SJSA1 (cell line): ENCODE data around the gene CLEC2D. TPM values are rescaled to one million over a fixed set of nuclear protein-coding genes. Genes with fewer than 3 reads are reported as not detected.
"Not testable (repeated sequence)": the region's sequence is repeated elsewhere in the genome, so short reads cannot be mapped to it uniquely, and the experiment has no call there.

Experiments used
- DNase-seq, 2 experiments: peaks; one replicate each; pipeline ENCODE4 v3.0.0-alpha.2; 2015 to 2020; ENCODE audit warnings: low spot score in 2 of 2, low read depth in 1 of 2
- H3K27ac ChIP-seq: fragments of 250-450 bp; sonication (Bioruptor Pico); 2 replicates; pipeline ENCODE4 v1.5.1; 2020; ENCODE audit warnings: mild to moderate bottlenecking, moderate library complexity
- H3K27me3 ChIP-seq: fragments of 250-450 bp; sonication (Bioruptor Pico); replicated peaks from 2 replicates; pipeline ENCODE4 v1.5.1; 2020; ENCODE audit warnings: mild to moderate bottlenecking, moderate library complexity
- H3K36me3 ChIP-seq: fragments of 250-450 bp; sonication (Bioruptor Pico); 2 replicates; pipeline ENCODE4 v1.5.1; 2020; ENCODE audit warnings: mild to moderate bottlenecking
- H3K4me1 ChIP-seq: fragments of 250-450 bp; sonication (Bioruptor Pico); replicated peaks from 2 replicates; pipeline ENCODE4 v1.6.1; 2021; ENCODE audit warnings: mild to moderate bottlenecking
- H3K4me3 ChIP-seq: fragments of 250-450 bp; sonication (Bioruptor Pico); 2 replicates; pipeline ENCODE4 v1.5.1; 2020; ENCODE audit warnings: mild to moderate bottlenecking
- H3K9me3 ChIP-seq: fragments of 250-450 bp; sonication (Bioruptor Pico); replicated peaks from 2 replicates; pipeline ENCODE4 v1.5.1; 2020; ENCODE audit warnings: mild to moderate bottlenecking
- total RNA-seq: library from RNA; depleted of rRNA; stranded (reverse); fragments of >200 nt; shearing (Covaris generic); gene quantifications from 2 replicates; pipeline ENCODE4 v1.2.3, GENCODE V29; 2014; rRNA removed

CLEC2D gene
- total RNA-seq, 1 experiment from 2014 or later: 6.9 TPM

- H3K4me1 ChIP-seq: no peaks in the 10 kb centered on the region; the same call in 1 of the 2 replicates
- no peak within 1 kb of the TSS for H3K4me3 ChIP-seq
- no peaks in the 10 kb centered on the region for H3K27me3 ChIP-seq
- DNase-seq: no peak
- H3K36me3 ChIP-seq: no peaks in the 10 kb centered on the region
- H3K9me3 ChIP-seq: no peaks in the 10 kb centered on the region
- no peak within 1 kb of the TSS for H3K27ac ChIP-seq
Observed at GRCh38 chr12:9732921-9733461, 63.5 kb downstream of the CLEC2D start, which contains the start of gene CLECL1. TSS of gene CLECL1 (minus strand) at chr12:9733097.

DNA sequence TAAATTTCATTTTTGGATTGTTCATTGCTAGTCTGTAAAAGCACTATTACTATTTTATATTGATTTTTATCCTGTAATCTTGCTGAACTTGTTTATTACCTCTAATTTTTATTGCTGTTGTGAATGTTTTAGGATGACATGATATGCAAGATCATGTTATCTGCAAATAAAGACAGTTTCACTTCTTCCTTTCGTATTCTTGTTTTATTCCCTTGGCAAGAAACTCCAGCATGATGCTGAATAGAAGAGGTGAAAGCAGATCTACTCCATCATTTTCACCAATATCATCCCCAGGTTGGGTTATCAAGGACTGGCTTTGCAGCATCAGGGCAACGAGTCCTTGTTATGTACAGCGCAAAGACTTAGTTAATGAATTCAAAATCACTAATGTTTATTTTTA lies 66.1 kb downstream of the CLEC2D start:
- H3K27ac ChIP-seq: no peak overlapping the region
- DNase-seq: no peak
- H3K4me1 ChIP-seq: no peaks in the 10 kb centered on the region
- H3K36me3 ChIP-seq: no peaks in the 10 kb centered on the region
- H3K4me3 ChIP-seq: no peak overlapping the region
- no peaks in the 10 kb centered on the region for H3K9me3 ChIP-seq
- no peaks in the 10 kb centered on the region for H3K27me3 ChIP-seq

- H3K4me3 ChIP-seq: no peak overlapping the region
- no peaks in the 10 kb centered on the region for H3K9me3 ChIP-seq
- H3K27me3 ChIP-seq: peaks cover 7% of the 10 kb centered on the region
- H3K27ac ChIP-seq: no peak overlapping the region
- DNase-seq: no peak
- no peaks in the 10 kb centered on the region for H3K4me1 ChIP-seq
- no peaks in the 10 kb centered on the region for H3K36me3 ChIP-seq
Observed at GRCh38 chr12:9736936-9737705, 67.6 kb downstream of the CLEC2D start.

GRCh38 chr12:9738905-9739304 lies 69.4 kb downstream of the CLEC2D start:
- not testable (repeated sequence) for H3K27me3 ChIP-seq, H3K9me3 ChIP-seq

DNA sequence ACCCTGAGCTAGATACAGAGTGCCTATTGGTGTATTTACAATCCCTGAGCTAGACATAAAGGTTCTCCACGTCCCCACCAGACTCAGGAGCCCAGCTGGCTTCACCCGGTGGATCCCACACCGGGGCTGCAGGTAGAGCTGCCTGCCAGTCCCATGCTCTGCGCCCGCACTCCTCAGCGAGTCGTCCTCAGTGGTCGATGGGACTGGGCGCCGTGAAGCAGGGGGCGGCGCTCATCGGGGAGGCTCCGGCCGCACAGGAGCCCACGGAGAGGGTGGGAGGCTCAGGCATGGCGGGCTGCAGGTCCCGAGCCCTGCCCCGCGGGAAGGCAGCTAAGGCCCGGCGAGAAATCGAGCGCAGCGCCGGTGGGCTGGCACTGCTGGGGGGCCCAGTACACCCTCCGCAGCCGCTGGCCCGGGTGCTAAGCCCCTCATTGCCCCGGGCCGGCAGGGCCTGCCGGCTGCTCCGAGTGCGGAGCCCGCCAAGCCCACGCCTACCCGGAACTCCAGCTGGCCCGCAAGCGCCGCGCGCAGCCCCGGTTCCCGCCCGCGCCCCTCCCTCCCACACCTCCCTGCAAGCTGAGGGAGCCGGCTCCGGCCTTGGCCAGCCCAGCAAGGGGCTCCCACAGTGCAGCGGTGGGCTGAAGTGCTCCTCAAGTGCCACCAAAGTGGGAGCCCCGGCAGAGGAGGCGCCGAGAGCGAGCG lies 70.0 kb downstream of the CLEC2D start:
- not testable (repeated sequence) for H3K4me1 ChIP-seq, H3K27ac ChIP-seq, H3K9me3 ChIP-seq, DNase-seq, H3K4me3 ChIP-seq, H3K36me3 ChIP-seq, H3K27me3 ChIP-seq

More at GRCh38 chr12:9738905-9739304, 69.4 kb downstream of the CLEC2D start:
- not testable (repeated sequence) for H3K4me1 ChIP-seq, H3K36me3 ChIP-seq, DNase-seq, H3K4me3 ChIP-seq, H3K27ac ChIP-seq

- Histone ChIP-seq H3K27me3 (peaks cover 9% of the 10 kb centered on the region), H3K36me3 (no peaks in the 10 kb centered on the region), H3K4me1 (no peaks in the 10 kb centered on the region), H3K9me3 (no peaks in the 10 kb centered on the region), H3K4me3 (no peak overlapping the region), H3K27ac (no peak overlapping the region)
- no peak for DNase-seq
Observed at GRCh38 chr12:9740106-9740750, 70.7 kb downstream of the CLEC2D start.

DNA sequence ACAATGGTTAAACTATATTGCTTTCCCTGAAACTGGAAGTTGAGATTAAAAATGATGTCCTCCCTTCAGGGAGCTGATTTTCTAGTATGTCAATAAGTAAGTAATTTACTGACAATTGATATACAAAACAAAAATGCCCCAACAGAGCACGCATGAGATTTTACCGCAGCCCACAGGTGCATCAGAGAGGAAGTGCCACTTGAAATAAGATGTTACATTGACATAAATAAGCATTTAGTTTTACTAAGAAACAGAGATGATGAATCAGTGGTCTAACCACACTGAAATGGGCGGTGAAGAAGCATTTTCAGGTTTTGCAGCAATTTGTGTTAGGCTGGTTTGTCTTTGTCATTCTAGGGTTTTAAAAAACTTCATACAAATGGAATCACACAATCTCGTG lies 72.2 kb downstream of the CLEC2D start:
- Histone ChIP-seq H3K4me3 (no peak overlapping the region), H3K9me3 (no peaks in the 10 kb centered on the region), H3K27ac (no peak overlapping the region), H3K36me3 (no peaks in the 10 kb centered on the region), H3K27me3 (peaks cover 9% of the 10 kb centered on the region), H3K4me1 (no peaks in the 10 kb centered on the region)
- DNase-seq: no peak

- peaks cover 9% of the 10 kb centered on the region for H3K27me3 ChIP-seq
- no peak overlapping the region for H3K27ac ChIP-seq
- H3K4me1 ChIP-seq: no peaks in the 10 kb centered on the region
- no peak overlapping the region for H3K4me3 ChIP-seq
- no peaks in the 10 kb centered on the region for H3K9me3 ChIP-seq
- H3K36me3 ChIP-seq: no peaks in the 10 kb centered on the region
- no peak for DNase-seq
Observed at GRCh38 chr12:9742661-9743060, 73.1 kb downstream of the CLEC2D start.

DNA sequence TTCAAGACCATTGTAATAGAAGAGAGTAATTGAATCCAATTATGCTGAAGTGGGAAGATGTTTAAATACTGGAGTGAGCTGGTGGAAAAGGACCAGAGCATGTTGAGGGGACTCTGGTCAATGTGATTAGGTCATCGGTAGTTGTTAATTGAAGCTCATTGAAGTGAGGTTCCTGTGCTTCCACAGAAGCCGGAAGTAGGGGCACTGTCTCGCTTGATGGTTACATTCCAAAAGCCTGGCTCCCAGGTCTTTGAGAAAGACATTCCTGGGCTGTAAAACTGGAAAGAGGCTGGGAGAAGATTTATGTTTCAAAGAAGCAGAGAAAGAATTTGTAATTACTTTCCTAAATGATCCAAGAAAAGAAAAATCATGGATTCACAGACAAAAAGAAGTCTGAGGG lies 75.7 kb downstream of the CLEC2D start:
- DNase-seq: no peak
- no peak overlapping the region for H3K27ac ChIP-seq
- H3K27me3 ChIP-seq: peaks cover 9% of the 10 kb centered on the region
- H3K4me3 ChIP-seq: no peak overlapping the region
- no peaks in the 10 kb centered on the region for H3K36me3 ChIP-seq
- 0 out of 2 replicates have a peak, but pooled peaks cover under 1% of the 10 kb centered on the region for H3K4me1 ChIP-seq
- no peaks in the 10 kb centered on the region for H3K9me3 ChIP-seq

Other genes starting within 250 kb of the CLEC2D start
- gene KLRB1, start 61.8 kb upstream of the CLEC2D start, total RNA-seq: not detected in 2 replicates
- gene CLECL1, start 63.4 kb downstream of the CLEC2D start, total RNA-seq: not detected in 2 replicates
- 0.13 and 0.25 TPM in 2 replicates for gene CD69, start 91.2 kb downstream of the CLEC2D start, total RNA-seq
- not detected in 2 replicates for gene KLRF1, start 157.8 kb downstream of the CLEC2D start, total RNA-seq
- gene CLEC2B, start 199.6 kb downstream of the CLEC2D start, total RNA-seq: 70.8 and 96.8 TPM in 2 replicates
- gene KLRF2, start 211.8 kb downstream of the CLEC2D start, total RNA-seq: not detected in 2 replicates